OCI-LY1 (cell line): Measurements from ENCODE around the gene NLRC3.

Source experiments
- H2AFZ ChIP-seq: fragments of 200-600 bp; sonication (generic), shearing (Covaris generic); 2 replicates; pipeline ENCODE4 v1.6.0; 2014; ENCODE audit warnings: antibody characterized with exemption, mild to moderate bottlenecking, low read length
- H3F3A ChIP-seq: fragments of 200-600 bp; sonication (generic), shearing (Covaris generic); 2 replicates; pipeline ENCODE4 v1.6.0; 2014; ENCODE audit warnings: mild to moderate bottlenecking, antibody characterized with exemption, low read length, moderate library complexity; ENCODE audit not compliant: insufficient read depth
- H3K27ac ChIP-seq: fragments of 200-600 bp; sonication (generic); 2 replicates; pipeline ENCODE4 v1.5.1; 2014; ENCODE audit warnings: low read length, mixed run types, mild to moderate bottlenecking, low read depth; ENCODE audit not compliant: poor library complexity, severe bottlenecking
- H3K27me3 ChIP-seq: fragments of 200-600 bp; sonication (generic); 2 replicates; pipeline ENCODE4 v1.6.0; 2014; ENCODE audit warnings: antibody characterized with exemption, mild to moderate bottlenecking, low read length, moderate library complexity; ENCODE audit not compliant: insufficient read depth
- H3K36me3 ChIP-seq: fragments of 200-600 bp; sonication (generic); 2 replicates; pipeline ENCODE4 v1.6.1; 2014; ENCODE audit warnings: mild to moderate bottlenecking, antibody characterized with exemption, low read length, moderate library complexity, mixed read lengths; ENCODE audit not compliant: insufficient read depth
- H3K4me1 ChIP-seq: fragments of 200-600 bp; sonication (generic); 2 replicates; pipeline ENCODE4 v1.5.1; 2014; ENCODE audit warnings: mild to moderate bottlenecking, low read length, moderate library complexity; ENCODE audit not compliant: insufficient read depth, severe bottlenecking
- H3K4me2 ChIP-seq: fragments of 200-600 bp; sonication (generic), shearing (Covaris generic); 2 replicates; pipeline ENCODE4 v1.6.1; 2014; ENCODE audit warnings: low read length
- H3K4me3 ChIP-seq: fragments of 200-600 bp; sonication (generic); 2 replicates; pipeline ENCODE4 v1.5.1; 2014; ENCODE audit warnings: low read length, low read depth, mild to moderate bottlenecking, mixed read lengths; ENCODE audit not compliant: poor library complexity, severe bottlenecking
- H3K79me2 ChIP-seq: fragments of 200-600 bp; shearing (Covaris generic); 2 replicates; pipeline ENCODE4 v1.6.1; 2016; ENCODE audit warnings: mixed run types, low read length, mixed read lengths; ENCODE audit not compliant: insufficient read depth
- H3K9ac ChIP-seq: fragments of 200-600 bp; sonication (generic), shearing (Covaris generic); 2 replicates; pipeline ENCODE4 v1.6.1; 2014; ENCODE audit warnings: mild to moderate bottlenecking, low read length, mixed read lengths
- H3K9me2 ChIP-seq: fragments of 200-600 bp; sonication (generic), shearing (Covaris generic); 2 replicates; pipeline ENCODE4 v1.6.1; 2014; ENCODE audit warnings: low read depth, mild to moderate bottlenecking, low read length, mixed read lengths
- H3K9me3 ChIP-seq: fragments of 200-600 bp; shearing (Covaris generic); 2 replicates; pipeline ENCODE4 v1.6.1; 2014; ENCODE audit warnings: low read length, mixed read lengths
- H4K20me1 ChIP-seq: fragments of 200-600 bp; sonication (generic), shearing (Covaris generic); 2 replicates; pipeline ENCODE4 v1.6.0; 2016; ENCODE audit warnings: mild to moderate bottlenecking, low read length; ENCODE audit not compliant: insufficient read depth
- EZH2 ChIP-seq: fragments of 200-600 bp; sonication (generic), shearing (Covaris generic); IDR thresholded peaks from 2 replicates; pipeline ENCODE4 v1.8.0; 2017; ENCODE audit warnings: borderline replicate concordance, mixed run types, mild to moderate bottlenecking, antibody characterized with exemption, low read length, moderate library complexity, mixed read lengths
- TF ChIP-seq, protein P1 (sequence below): fragments of 200-600 bp; sonication (generic), shearing (Covaris generic); IDR thresholded peaks from 2 replicates; pipeline ENCODE4 v1.5.1; 2017; ENCODE audit warnings: mild to moderate bottlenecking, antibody characterized with exemption, low read length, moderate library complexity, mixed read lengths

Gene NLRC3

DNA sequence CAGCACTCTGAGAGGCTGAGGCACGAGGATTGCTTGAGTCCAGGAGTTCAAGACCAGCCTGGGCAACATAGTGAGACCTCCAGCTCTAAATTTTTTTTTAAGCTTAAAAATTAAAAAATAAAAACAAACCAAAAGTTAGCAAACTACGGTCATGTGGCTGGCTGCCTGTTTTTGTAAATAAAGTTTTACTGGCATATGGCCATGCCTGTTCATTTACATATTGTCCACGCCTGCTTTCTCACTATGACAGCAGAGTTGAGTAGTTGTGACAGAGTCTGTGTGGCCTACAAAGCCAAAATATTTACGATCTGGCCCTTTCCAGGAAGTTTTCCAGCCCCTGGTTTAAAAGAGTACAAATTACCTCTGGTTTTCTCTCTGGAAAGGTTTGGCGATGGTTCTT, 30.9 kb upstream of the NLRC3 start:
- Histone ChIP-seq H4K20me1 (no peaks in the 10 kb centered on the region), H3K9me3 (no peaks in the 10 kb centered on the region), H3K27ac (peak overlapping the region; percentile 70), H3K9me2 (no peaks in the 10 kb centered on the region), H3K27me3 (no peaks in the 10 kb centered on the region), H3F3A (no peaks in the 10 kb centered on the region), H3K36me3 (peaks cover 27% of the 10 kb centered on the region), H2AFZ (no peak overlapping the region), H3K9ac (no peak overlapping the region), H3K4me2 (peak overlapping the region; percentile 49), H3K4me3 (no peak overlapping the region), H3K4me1 (peaks cover 40% of the 10 kb centered on the region), H3K79me2 (peaks cover 21% of the 10 kb centered on the region)
- no peak for TF ChIP-seq EZH2

DNA sequence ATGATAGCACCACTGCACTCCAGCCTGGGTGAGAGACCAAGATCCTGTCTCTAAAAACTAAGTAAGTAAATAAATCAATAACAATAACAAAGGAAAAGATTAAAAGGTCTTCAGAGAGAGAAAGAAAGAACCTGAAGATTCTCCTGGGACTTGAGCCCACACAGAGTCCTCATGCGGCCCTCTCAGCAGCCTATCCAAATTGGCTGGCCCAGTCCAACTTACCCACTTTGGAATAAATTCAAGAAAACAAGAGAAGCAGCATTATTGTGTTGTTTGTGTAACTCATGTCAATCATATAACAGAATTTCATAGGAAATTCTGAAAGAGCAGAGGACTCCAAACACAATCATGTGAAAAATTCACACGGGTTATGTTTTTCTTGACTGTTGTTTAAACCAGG, 30.4 kb upstream of the NLRC3 start:
- H3K4me3 ChIP-seq: peak overlapping the region; percentile 24
- H3K36me3 ChIP-seq: peaks cover 32% of the 10 kb centered on the region
- peak overlapping the region; percentile 49 for H3K4me2 ChIP-seq
- H3K9me3 ChIP-seq: no peaks in the 10 kb centered on the region
- peak overlapping the region; percentile 70 for H3K27ac ChIP-seq
- H2AFZ ChIP-seq: no peak overlapping the region
- peaks cover 35% of the 10 kb centered on the region for H3K4me1 ChIP-seq
- H3K9me2 ChIP-seq: no peaks in the 10 kb centered on the region
- H3K27me3 ChIP-seq: no peaks in the 10 kb centered on the region
- H4K20me1 ChIP-seq: no peaks in the 10 kb centered on the region
- no peaks in the 10 kb centered on the region for H3F3A ChIP-seq
- TF ChIP-seq, protein P1, sequence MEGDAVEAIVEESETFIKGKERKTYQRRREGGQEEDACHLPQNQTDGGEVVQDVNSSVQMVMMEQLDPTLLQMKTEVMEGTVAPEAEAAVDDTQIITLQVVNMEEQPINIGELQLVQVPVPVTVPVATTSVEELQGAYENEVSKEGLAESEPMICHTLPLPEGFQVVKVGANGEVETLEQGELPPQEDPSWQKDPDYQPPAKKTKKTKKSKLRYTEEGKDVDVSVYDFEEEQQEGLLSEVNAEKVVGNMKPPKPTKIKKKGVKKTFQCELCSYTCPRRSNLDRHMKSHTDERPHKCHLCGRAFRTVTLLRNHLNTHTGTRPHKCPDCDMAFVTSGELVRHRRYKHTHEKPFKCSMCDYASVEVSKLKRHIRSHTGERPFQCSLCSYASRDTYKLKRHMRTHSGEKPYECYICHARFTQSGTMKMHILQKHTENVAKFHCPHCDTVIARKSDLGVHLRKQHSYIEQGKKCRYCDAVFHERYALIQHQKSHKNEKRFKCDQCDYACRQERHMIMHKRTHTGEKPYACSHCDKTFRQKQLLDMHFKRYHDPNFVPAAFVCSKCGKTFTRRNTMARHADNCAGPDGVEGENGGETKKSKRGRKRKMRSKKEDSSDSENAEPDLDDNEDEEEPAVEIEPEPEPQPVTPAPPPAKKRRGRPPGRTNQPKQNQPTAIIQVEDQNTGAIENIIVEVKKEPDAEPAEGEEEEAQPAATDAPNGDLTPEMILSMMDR: no peak
- no peak for TF ChIP-seq EZH2
- peaks cover 16% of the 10 kb centered on the region for H3K79me2 ChIP-seq
- H3K9ac ChIP-seq: 0 out of 2 replicates have a peak overlapping the region, but pooled peaks have one; percentile 25

DNA sequence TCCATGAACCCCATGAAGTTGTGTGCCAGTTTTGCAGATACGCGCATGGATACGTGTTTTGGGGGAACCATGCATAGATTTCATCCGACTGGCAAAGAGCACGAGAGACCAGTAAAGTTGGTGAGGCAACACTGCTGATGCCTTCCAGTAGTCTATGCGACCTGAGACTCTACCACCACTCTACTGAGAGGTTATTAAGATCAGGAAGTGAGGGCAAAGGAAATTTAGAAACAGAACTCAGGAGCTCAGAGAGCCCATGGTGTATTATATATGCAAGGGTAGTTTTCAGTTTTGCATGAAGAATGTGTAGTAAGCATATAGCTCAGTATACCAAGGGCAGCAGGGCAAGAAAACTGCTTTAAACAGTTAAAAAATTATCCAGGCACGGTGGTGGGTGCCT, 30.0 kb upstream of the NLRC3 start:
- Histone ChIP-seq H3K27ac (peak overlapping the region; percentile 70), H3K79me2 (peaks cover 12% of the 10 kb centered on the region), H3K9me3 (no peaks in the 10 kb centered on the region), H3F3A (no peaks in the 10 kb centered on the region), H3K9ac (0 out of 2 replicates have a peak overlapping the region, but pooled peaks have one; percentile 25), H2AFZ (no peak overlapping the region), H3K9me2 (no peaks in the 10 kb centered on the region), H3K4me3 (peak overlapping the region; percentile 24), H3K4me2 (peak overlapping the region; percentile 49), H3K36me3 (peaks cover 36% of the 10 kb centered on the region), H3K4me1 (peaks cover 33% of the 10 kb centered on the region), H4K20me1 (no peaks in the 10 kb centered on the region), H3K27me3 (no peaks in the 10 kb centered on the region)
- TF ChIP-seq EZH2: no peak
- TF ChIP-seq, protein P1: no peak

DNA sequence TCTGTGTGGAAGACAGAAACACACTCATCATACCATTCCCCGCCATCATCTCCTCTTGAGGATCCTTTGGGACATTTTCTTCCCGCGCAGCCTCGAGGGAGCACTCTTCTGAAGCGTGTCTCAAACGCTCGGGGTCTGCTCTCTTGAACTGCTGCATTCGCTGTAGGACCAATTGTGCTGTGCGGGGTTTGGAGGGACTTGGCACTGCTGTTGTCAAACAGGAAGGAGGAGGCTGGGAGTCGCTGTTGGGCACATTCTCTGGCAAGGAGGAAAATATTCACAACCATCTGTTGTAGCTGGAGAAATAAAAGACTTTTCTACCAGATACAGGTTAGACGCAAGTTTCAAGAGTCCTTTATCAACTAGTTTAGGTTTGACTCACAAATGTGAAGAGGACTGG, 29.2 kb upstream of the NLRC3 start:
- Histone ChIP-seq H2AFZ (no peak overlapping the region), H3K9ac (no peak overlapping the region), H3K27ac (no peak overlapping the region), H3K79me2 (peaks cover 7% of the 10 kb centered on the region; the same call in 1 of the 2 replicates), H3K9me3 (no peaks in the 10 kb centered on the region), H3K4me1 (peaks cover 33% of the 10 kb centered on the region), H3K36me3 (peaks cover 44% of the 10 kb centered on the region), H3K4me2 (no peak overlapping the region), H3K4me3 (no peak overlapping the region), H4K20me1 (no peaks in the 10 kb centered on the region), H3K27me3 (no peaks in the 10 kb centered on the region), H3K9me2 (no peaks in the 10 kb centered on the region), H3F3A (no peaks in the 10 kb centered on the region)
- no peak for TF ChIP-seq EZH2
- TF ChIP-seq, protein P1: no peak
